ENCODE data around the gene PTH2.

The PTH2 gene

DNA sequence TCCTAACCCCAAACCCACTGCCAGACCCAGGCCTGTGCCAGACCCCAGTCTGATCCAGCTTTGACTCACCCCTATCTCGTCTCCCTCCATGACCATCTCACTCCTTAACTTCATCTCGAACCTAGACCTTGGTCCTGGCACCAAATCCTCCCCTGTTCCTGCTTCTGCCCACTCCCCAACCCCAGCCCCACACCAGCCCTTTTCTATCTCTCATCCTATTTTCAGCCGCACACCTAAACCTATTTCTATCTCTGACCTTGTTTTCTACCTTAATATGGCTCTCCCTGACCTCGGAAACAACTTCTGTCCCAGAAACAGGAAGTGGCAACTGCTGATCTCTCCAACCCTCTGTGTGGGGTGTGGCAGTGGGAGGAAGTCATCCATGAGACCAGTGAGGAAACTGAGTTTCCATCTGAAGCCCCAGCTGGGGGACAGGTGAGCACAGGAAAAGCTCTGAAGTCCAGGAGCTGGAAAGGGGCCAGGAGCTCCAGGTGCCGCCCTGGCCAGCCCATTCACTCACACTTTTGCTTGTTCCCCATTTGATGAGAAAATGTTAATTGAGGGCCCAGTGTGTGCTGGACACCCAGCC, 13.7 kb downstream of the PTH2 start:
- DNase-seq (ENCODE audit: low read depth) = no peak

DNA sequence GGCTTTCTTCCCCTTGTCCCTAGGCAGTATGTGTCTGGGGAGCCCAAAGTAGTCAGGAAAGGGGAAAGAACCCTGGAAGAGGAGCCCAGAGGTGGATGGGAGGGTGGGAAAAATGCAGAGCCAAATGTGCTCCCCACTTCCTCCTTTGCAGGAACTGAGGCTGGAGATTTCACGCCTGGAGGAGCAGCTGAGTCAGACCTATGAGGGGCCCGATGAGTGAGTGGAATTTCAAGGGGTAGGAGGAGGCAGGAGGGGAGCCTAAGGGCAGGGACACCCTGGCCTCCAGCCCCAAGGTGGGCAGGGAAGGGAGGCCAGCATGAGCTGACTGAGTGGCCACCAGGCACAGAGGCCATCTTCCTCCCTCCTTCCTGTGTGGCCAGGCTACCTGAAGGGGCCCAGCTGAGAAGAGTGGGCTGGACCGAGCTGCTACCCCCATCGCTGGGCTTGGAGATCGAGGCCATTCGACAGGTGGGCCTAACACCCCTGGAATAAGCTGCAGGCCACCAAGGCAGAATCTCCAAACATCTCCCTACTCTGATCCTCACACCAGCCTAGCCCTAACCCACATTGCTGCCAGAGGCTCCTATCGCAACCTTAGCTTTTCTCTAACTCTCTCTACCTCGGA, 14.3 kb downstream of the PTH2 start:
- peak; percentile 18 for DNase-seq (ENCODE audit: low read depth)

DNA sequence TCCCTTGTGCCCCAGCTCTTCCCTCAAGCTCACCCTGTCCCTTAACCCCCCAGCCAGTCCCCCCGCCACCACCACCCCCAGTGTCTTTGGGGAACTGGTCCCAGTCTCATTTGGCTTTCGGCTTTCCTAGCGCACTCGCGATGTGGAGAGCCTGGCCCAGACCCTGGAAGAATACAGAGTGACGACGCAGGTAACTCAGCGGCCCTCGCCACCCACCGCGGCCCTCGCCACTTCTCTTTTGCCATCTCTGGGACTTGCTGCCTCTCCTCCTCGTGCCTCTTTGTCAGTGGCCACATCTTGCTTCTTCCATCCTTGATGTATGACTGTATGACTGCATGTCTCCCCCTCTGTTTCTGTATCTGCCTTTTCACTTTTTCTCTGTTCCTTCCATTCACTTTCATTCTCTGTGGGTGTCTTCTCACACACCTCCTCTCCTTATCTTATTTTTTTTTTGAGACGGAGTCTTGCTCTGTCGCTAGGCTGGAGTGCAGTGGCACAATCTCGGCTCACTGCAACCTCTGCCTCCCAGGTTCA, 15.7 kb downstream of the PTH2 start:
- DNase-seq (ENCODE audit: low read depth) = no peak

DNA sequence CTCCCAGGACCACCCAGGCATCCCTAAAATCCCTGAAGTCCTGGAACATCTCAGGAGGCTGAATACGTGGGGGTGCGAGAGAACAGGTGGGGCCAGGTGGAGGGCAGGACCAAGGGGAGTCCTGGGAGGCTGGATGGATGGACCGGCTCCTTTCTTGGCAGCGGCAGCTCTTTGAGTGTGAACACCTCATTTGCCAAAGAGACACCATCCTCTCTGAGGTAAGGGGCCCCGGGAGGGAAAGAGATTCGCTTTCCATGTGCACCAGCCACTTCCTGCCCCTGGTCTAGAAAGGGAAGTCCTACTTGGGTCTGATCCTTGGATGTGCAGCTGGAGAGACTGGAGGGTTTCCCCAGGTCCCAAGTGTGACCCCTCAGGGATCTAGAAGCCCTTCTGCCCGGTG, 16.2 kb downstream of the PTH2 start:
- no peak for DNase-seq (ENCODE audit: low read depth)

DNA sequence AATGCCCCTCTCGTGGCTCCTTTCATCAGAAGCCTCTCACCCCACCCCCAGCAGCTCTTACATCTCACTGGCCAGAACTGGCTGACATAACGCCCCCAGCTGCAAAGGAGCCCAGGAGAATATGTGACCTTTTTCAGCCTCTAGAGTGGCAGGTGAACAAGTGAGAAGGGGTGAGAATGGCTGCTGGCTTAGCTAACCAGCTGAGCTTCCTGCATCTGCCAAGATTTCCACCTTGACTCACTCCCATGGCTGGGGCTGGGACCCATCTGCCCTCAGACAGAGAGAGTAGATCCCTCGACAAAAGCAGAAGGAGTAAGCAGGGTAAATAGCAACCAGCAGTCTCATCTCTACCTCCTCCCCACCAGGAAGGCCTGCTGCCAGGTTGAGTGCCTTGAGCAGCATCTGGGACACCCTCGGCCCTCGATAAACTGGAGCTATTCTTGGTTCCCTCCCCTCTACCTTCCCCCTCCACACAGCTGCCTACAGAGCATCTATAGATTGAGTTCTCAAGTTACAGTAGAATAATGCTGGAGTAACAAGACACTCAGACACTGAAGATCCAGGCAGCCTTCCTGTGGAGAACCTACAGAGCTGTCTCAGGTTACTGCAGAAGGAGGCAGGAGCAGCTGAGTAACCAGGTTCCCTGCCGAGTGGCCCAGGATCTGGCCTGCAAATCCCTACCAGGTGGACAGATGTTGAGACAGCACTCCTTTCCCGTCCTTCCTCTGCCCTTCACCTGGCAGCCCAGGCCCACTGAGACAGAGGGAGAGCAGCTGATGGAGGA, 19.6 kb downstream of the PTH2 start:
- no peak for DNase-seq (ENCODE audit: low read depth)

DNA sequence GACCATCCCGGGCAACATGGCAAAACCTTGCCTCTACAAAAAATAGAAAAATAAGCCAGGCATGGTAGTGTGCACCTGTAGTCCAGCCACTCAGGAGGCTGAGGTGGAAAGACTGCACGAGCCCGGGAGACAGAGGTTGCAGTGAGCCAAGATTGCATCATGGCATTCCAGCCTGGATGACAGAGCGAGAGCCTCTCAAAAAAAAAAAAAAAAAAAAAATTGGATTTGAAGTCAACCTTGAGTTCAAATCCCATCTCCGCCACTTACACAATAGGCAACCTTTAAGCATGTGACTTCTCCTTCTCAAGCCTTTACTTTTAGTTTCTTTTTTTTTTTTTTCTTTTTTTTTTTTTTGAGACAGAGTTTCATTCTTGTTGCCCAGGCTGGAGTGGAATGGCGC, 23.2 kb downstream of the PTH2 start:
- peak; percentile 32 for DNase-seq (ENCODE audit: low read depth)

DNA sequence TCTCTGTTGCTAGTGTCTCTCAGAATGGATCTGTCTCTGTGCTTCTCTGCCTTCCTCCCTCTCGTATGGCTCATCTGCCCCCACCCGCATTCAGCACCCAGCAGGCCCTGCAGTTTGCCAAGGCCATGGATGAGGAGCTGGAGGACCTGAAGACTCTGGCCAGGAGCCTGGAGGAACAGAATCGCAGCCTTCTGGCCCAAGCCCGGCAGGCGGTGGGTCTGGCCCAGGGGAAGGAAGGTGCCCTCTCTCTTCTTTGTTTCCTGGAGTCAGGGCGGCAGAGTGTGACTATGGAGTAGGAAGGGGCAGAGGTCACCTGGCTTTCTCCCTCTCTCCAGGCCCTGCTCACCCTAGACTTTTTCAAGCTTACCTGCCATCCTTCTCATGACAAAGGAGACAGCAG, 24.3 kb downstream of the PTH2 start:
- DNase-seq (ENCODE audit: low read depth) = no peak

DNA sequence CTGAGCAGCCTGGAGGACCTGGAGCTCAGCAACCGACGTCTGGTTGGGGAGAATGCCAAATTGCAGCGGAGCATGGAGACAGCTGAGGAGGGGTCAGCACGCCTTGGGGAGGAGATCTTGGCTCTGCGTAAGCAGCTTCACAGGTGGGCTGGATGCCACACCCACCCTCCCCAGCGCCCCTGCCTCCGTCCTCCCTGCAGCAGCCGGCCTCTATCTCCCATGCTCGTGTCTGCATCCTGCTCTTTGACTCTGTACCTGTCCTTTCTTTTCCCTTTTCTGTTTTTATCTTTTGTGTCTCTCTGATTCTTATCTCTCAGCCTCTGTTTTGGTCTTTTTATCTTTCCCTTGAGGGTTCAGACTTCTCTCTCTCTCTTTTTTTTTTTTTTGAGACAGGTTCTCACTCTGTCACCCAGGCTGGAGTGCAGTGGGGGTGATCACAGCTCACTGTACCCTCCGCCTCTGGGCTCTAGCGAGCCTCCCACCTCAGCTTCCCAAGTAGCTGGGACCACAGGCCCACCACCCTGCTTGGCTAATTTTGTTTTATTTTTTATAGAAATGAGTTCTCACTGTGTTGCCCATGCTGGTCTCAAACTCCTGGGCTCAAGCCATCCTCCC, 25.1 kb downstream of the PTH2 start:
- no peak for DNase-seq (ENCODE audit: low read depth)

DNA sequence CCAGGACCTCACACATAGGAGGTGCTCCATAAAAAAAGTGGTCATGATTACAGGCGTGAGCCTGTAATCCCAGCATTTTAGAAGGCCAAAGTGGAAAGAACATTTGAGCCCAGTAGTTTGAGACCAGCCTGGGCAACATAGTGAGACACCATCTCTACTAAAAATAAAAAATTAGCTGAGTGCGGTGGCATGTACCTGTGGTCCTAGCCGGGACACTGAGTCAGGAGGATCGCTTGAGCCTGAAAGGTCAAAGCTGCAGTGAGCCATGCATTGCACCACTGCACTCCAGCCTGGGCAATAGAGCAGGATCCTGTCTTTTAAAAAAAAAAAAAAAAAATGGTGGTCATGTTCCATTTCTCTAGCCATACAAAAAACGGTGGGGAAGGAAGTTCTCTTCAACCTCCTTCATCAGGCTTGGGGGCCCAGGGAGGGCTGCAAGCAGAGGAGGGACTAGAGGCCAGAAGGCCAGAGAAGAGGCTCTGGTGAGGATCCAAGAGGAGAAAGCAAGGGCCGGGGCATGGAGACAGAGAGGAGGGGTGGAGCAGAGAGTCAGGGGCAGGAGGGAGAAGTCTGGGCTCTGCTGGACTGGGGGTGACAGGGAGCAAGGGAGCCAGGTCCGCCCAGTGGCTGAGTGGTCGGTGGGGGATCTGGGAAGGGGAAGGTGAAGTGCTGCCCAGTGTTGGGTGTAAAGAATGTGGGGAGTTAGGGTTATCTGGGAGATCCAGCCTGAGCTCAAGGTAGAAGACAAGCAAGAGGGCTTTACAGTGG, 26.3 kb downstream of the PTH2 start:
- no peak for DNase-seq (ENCODE audit: low read depth)

DNA sequence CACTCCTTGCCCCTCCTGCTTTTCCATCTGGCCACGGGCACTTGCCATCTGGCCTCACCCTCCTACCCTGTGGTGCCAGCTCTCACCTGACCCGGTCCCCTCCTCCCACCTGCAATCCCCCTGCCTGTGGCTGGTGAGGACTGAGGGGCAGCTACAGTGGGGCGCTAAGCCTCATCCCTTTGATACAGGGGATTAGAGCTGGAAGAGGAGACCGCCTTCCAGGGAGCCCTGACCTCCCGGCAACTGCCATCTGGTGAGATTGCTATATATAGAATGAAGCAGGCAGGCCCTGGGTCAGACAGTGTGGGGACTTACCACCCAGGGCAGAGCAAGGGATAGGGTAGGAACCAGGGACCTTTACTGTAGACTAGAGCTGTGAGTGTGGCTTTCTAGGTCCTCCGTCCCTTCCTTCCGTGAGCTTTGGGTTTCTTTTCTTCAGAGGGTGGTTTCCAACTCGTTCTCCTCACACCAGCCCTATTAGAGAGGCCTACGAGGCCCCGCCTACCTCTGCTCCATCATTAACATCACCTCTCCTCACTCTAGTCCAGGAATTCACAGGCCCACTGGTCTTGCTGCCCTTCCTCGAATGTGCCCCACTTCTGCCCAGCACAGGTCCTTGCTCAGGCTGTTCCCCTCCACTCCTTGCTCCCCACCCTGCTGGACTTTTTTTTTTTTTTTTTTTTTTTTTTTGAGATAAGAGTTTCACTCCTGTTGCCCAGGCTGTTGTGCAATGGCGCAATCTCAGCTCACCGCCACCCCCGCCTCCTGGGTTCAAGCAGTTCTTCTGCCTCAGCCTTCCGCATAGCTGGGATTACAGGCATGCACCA, 27.4 kb downstream of the PTH2 start:
- no peak for DNase-seq (ENCODE audit: low read depth)

DNA sequence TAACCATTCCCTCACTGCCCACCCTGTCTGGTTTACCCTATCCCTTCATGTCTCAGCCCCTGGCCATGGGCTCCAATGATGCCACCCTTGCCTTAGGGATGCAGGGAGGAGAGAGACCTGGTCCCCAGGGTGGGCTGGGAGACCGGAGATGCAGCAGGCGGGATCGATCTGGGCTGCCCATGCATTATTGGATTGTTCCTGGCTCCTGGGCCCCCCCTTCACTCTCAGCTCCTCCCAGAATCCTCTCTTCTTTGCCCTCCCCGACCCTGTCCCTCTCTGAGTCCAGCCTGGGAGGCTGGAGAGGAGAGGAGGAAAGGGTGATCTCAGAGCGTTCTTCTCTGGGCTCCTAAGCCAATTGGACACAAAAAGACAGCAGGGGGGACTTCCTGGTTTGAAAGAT, 29.4 kb downstream of the PTH2 start:
- DNase-seq (ENCODE audit: low read depth) = no peak

DNA sequence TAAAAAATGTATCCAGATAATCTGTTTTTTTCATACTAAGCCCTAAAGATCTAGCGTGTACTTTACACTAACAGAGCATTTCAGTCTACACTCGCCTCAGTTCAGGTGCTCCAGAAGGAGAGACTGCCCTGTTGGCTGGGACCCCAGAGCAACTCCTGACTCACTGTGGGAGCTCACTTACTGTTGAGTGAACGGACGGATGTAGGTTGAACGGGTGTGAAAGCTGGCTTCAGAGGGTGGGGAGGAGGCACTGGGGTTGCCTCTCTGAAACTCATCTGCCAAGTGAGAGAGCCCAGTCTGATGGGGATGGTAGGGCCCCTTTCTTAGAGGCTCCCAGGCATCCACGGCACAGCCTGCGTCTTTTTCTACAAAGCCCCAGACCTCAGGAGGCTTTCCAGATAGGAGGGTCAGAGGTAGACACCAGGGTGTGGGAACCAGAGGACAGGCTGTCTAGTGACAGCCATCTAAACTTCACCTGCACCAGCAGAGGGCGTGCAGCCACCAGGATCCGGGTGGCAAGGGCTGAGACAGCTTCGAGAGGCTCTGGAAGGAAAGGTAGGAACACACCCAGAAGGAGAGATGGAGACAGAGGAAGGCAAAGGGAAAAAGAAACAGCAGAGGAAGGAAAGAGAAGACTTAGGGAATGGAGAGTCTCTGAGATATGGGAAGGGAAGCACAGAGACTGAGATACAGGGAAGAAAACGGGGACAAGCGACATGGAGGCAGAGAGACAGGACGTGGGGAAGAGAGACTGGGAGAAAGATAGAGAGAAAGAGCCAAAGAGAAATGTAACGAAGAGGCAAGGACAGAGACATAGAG, 31.5 kb downstream of the PTH2 start:
- peak; percentile 77 for DNase-seq (ENCODE audit: low read depth)

DNA sequence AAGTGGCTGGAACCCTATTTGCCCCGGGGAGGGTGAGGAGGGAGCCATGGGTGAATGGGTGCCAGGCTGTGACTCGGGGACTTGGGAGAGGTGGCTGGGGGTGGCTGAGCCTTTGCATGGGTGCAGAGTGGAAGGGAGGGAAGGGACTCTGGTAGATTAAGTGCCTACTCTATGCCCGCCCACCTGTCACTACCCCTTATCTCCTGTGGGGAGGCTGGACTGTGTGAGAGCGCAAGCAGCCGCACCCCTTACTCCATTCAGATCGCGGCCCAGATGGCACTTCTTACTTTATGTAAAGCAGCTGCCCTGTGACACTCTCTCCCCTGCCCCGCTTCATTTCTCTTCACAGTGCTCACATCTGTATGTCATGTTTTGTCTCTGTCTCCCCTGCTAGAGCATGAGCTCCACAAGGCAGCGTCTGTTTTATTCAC, 32.3 kb downstream of the PTH2 start:
- no peak for DNase-seq (ENCODE audit: low read depth)

DNA sequence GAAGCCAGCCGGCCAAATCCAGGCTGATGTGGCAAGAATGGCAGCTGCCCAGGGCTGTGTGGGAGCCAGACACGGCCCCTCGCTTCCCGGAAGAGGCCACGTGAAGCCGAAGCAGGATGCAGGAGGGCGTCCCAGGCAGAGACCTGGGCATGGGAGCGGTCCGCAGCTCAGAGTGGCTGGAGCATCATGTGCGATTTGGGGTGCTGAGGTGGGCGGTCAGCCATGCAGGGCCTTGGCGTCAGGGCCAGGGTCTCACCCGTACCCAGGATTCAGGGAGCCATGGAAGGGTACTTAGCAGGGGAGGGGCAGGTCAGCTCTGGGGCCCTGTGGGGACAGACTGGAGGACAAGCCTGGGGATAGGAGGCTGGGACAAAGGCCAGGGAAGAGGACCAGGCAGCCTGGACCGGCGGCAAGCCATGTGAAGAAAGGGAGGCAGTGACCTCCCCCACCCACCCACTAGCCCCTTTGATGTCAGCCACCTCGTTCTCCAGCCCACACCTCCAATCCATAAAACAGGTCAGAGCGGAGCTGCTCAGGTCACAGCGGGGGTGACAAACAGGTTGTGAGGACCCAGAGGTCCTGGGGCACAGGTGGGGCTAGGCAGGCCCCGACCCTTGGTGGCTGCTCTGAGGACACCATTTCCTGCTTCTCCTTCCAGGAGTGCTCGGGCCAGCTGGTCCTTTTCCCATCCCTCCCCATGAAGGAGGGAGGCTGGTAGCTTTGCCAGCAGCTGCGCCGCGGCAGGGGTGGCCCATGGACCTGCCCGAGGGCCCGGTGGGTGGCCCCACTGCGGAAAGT, 32.9 kb downstream of the PTH2 start:
- no peak for DNase-seq (ENCODE audit: low read depth)

DNA sequence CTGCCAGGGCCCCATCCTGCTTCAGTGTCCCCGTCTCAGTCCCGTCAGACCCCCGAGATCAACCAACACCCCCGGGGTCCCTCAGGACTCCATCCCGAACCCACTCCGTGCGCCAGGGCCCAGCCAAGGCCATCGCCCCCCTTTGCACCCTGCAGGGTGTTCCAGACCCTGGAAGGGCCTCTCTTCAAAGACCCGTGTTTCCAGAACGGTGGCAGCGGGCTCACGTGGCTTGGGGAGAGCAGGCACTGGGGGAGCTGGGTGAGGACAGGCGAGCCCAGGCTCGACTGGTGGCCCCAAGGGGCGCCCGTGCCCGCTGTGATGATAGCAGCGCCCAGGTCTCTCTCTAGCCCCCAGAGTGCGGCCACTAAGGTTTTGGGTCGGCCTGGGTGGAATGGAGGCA, 33.8 kb downstream of the PTH2 start:
- DNase-seq (ENCODE audit: low read depth) = no peak

DNA sequence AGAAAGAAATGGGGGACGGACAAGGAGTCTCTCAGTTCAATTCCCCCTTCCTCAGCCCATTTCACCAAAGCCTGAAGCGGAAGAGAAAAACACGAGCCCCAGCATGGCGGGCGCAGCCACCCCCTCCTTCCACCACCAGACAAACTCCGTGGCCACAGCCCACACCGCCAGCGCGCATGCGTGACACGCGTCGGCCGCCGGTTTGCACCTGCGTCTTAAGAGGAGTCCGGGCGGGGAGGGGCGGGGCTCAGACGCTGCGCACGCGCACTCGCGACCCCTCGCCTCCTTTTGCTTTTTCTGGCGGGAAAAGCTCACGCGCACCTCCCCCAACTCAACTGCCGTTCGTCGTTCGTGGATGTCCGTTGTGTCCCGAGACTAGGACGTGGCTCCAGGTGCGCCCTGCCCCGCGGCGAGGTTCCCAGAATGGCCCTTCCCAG, 35.3 kb downstream of the PTH2 start, which contains the start of gene KASH5:
TSS of gene KASH5 (plus strand) at position 314 of the 437 bp plus-strand sequence. CDS start 2,635 bp downstream, outside the sequence.
- DNase-seq (ENCODE audit: low read depth) = no peak

DNA sequence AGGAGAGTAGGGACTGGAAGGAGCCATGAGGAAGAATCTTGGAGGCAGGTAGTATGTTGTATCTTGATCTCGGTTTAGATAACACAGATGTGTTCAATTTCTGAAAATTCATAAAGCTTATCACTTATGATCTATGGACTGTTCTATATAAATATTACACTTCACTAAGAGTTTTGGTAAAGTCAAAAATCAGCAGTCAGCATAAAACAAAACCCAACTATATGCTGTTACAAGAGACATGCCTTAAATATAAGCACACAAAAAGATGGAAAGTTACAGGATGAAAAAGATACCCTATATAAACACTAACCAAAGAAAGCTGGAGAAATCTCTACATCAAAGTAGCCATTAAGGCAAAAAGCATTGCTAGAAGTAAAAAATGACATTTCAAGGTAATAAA, 39.6 kb downstream of the PTH2 start:
- DNase-seq (ENCODE audit: low read depth) = no peak

DNA sequence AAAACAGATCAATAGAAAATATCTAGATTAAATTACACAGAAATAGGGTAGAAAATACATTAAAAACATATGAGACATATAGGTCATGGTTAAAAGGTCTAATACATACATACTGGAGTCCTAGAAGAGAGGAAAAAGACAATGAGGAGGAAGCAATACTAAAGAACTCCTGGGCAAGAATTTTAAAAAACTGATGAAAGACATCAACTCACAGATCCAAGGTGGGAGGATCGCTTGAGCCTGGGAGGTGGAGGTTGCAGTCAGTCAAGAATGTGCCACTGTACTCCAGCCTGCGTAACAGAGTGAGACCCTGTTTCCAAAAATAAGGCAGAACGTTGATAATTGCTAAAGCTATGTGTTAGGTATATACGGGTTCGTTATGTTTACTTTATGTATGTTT, 40.6 kb downstream of the PTH2 start:
- DNase-seq (ENCODE audit: low read depth) = no peak

DNA sequence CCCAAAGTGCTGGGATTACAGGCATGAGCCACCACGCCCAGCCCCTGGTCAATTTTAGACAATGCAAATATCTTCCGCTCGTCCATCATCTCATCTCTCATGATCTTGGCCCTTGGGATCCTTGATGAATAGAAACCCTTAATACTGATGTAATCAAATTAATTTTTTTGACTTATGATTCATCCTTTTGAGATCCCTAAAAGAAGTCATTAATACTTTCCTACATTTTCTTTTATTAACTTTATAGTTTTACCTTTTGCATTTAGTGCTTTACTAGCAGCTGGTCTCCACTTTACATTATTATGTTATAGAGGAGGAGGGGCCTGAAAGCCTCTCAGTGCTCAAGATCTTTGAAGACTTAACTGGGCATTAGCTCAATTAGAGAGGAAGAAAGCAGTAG, 42.9 kb downstream of the PTH2 start:
- no peak for DNase-seq (ENCODE audit: low read depth)
